Vagina (tissue), 2 donors: ENCODE data around the gene ABCC3.

Experiments
- POLR2AphosphoS5 ChIP-seq, 2 donors: sonication (generic); formaldehyde crosslinking; IDR thresholded peaks; one replicate each; pipeline ENCODE4 v1.9.0; 2017; ENCODE audit warnings: antibody characterized with exemption in 2 of 2, mild to moderate bottlenecking in 2 of 2, low read depth in 1 of 2; ENCODE audit not compliant: insufficient read depth in 1 of 2
- TF ChIP-seq, protein P1 (sequence below), 3 experiments: fragments of 450-650 bp in 2 of 3; fragments of 200-600 bp in 1 of 3; sonication (generic) in 1 of 3; IDR thresholded peaks; one replicate each; pipeline ENCODE4 v1.5.1; 2017 to 2019; ENCODE audit warnings: antibody characterized with exemption in 3 of 3, mild to moderate bottlenecking in 2 of 3, moderate library complexity in 2 of 3

DNA sequence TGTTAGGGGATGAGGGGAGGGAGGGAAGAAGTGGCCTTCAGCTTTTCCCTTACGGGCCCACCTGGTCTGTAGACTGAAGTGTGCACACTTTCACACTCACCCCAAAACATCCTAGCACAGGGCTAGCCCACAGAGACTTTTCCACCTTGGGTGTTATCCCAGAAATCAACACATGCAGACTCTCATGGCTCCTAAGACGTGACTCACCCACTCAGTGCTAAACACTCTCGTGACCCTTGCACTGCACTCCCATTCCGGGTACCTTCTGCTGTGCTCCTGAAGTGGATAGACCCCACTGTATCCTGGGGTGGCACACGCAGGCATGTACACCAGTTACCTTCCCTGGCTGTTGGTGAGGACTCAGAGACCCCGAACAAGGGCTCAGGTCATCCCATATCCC, 23.0 kb upstream of the ABCC3 start:
- TF ChIP-seq, protein P1, sequence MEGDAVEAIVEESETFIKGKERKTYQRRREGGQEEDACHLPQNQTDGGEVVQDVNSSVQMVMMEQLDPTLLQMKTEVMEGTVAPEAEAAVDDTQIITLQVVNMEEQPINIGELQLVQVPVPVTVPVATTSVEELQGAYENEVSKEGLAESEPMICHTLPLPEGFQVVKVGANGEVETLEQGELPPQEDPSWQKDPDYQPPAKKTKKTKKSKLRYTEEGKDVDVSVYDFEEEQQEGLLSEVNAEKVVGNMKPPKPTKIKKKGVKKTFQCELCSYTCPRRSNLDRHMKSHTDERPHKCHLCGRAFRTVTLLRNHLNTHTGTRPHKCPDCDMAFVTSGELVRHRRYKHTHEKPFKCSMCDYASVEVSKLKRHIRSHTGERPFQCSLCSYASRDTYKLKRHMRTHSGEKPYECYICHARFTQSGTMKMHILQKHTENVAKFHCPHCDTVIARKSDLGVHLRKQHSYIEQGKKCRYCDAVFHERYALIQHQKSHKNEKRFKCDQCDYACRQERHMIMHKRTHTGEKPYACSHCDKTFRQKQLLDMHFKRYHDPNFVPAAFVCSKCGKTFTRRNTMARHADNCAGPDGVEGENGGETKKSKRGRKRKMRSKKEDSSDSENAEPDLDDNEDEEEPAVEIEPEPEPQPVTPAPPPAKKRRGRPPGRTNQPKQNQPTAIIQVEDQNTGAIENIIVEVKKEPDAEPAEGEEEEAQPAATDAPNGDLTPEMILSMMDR (IDR thresholded peaks at IDR 0.05), result no peak
- no peak for TF ChIP-seq POLR2AphosphoS5 (IDR thresholded peaks at IDR 0.05; ENCODE audit: insufficient read depth in 1 of 2, low read depth in 1 of 2)
